ENCODE measurements around the gene ATP8B1. TPM values are rescaled to one million over a fixed set of nuclear protein-coding genes. Genes with fewer than 3 reads are reported as not detected.

The ATP8B1 gene
- total and polyA plus RNA-seq, 2 of the 8 experiments (the other 6 are each of a cell fraction or from before 2014, with no cell fraction given) = 1.1 to 4.6 TPM

DNA sequence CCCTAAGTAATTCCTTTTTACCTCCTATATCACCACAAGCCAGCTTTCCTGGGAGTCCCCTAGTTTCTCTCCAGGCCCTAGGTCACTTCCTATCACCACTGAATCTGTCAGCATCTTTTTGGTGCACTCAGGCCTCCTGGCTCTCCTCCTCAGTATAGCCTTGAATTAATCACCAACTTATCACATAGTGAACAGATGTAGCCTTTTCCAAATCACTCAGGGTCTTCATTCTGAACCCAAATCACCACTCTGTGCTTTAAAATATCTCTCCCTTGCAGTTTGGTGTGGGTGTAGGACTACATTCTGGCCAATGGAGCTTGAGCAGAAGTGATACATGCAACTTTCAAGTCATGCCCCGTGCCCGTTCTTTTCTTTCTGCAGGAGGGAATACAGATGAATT is 29.6 kb upstream of the ATP8B1 start (continued):
- TF ChIP-seq, protein P1, sequence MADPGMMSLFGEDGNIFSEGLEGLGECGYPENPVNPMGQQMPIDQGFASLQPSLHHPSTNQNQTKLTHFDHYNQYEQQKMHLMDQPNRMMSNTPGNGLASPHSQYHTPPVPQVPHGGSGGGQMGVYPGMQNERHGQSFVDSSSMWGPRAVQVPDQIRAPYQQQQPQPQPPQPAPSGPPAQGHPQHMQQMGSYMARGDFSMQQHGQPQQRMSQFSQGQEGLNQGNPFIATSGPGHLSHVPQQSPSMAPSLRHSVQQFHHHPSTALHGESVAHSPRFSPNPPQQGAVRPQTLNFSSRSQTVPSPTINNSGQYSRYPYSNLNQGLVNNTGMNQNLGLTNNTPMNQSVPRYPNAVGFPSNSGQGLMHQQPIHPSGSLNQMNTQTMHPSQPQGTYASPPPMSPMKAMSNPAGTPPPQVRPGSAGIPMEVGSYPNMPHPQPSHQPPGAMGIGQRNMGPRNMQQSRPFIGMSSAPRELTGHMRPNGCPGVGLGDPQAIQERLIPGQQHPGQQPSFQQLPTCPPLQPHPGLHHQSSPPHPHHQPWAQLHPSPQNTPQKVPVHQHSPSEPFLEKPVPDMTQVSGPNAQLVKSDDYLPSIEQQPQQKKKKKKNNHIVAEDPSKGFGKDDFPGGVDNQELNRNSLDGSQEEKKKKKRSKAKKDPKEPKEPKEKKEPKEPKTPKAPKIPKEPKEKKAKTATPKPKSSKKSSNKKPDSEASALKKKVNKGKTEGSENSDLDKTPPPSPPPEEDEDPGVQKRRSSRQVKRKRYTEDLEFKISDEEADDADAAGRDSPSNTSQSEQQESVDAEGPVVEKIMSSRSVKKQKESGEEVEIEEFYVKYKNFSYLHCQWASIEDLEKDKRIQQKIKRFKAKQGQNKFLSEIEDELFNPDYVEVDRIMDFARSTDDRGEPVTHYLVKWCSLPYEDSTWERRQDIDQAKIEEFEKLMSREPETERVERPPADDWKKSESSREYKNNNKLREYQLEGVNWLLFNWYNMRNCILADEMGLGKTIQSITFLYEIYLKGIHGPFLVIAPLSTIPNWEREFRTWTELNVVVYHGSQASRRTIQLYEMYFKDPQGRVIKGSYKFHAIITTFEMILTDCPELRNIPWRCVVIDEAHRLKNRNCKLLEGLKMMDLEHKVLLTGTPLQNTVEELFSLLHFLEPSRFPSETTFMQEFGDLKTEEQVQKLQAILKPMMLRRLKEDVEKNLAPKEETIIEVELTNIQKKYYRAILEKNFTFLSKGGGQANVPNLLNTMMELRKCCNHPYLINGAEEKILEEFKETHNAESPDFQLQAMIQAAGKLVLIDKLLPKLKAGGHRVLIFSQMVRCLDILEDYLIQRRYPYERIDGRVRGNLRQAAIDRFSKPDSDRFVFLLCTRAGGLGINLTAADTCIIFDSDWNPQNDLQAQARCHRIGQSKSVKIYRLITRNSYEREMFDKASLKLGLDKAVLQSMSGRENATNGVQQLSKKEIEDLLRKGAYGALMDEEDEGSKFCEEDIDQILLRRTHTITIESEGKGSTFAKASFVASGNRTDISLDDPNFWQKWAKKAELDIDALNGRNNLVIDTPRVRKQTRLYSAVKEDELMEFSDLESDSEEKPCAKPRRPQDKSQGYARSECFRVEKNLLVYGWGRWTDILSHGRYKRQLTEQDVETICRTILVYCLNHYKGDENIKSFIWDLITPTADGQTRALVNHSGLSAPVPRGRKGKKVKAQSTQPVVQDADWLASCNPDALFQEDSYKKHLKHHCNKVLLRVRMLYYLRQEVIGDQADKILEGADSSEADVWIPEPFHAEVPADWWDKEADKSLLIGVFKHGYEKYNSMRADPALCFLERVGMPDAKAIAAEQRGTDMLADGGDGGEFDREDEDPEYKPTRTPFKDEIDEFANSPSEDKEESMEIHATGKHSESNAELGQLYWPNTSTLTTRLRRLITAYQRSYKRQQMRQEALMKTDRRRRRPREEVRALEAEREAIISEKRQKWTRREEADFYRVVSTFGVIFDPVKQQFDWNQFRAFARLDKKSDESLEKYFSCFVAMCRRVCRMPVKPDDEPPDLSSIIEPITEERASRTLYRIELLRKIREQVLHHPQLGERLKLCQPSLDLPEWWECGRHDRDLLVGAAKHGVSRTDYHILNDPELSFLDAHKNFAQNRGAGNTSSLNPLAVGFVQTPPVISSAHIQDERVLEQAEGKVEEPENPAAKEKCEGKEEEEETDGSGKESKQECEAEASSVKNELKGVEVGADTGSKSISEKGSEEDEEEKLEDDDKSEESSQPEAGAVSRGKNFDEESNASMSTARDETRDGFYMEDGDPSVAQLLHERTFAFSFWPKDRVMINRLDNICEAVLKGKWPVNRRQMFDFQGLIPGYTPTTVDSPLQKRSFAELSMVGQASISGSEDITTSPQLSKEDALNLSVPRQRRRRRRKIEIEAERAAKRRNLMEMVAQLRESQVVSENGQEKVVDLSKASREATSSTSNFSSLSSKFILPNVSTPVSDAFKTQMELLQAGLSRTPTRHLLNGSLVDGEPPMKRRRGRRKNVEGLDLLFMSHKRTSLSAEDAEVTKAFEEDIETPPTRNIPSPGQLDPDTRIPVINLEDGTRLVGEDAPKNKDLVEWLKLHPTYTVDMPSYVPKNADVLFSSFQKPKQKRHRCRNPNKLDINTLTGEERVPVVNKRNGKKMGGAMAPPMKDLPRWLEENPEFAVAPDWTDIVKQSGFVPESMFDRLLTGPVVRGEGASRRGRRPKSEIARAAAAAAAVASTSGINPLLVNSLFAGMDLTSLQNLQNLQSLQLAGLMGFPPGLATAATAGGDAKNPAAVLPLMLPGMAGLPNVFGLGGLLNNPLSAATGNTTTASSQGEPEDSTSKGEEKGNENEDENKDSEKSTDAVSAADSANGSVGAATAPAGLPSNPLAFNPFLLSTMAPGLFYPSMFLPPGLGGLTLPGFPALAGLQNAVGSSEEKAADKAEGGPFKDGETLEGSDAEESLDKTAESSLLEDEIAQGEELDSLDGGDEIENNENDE (IDR thresholded peaks at IDR 0.05; ENCODE audit: insufficient replicate concordance, low read length) = no peak
- TF ChIP-seq ZNF274 (IDR thresholded peaks at IDR 0.05; ENCODE audit: borderline replicate concordance, extremely low read depth, low read length) = no peak
- no peak for TF ChIP-seq JUN (IDR thresholded peaks at IDR 0.05; ENCODE audit: low read depth, low read length)
- no peak for TF ChIP-seq TEAD4 (IDR thresholded peaks at IDR 0.05; ENCODE audit: low read depth, low read length)
- no peak for TF ChIP-seq POU5F1 (IDR thresholded peaks at IDR 0.05; ENCODE audit: low read depth, low read length)
- no peak for TF ChIP-seq CREB1 (IDR thresholded peaks at IDR 0.05)
- no peak for TF ChIP-seq BCL11A (IDR thresholded peaks at IDR 0.05; ENCODE audit: low read depth in 2 of 2, low read length in 2 of 2)
- no peak for TF ChIP-seq RNF2 (IDR thresholded peaks at IDR 0.05; ENCODE audit: borderline replicate concordance, low read depth, low read length, missing control alignments, poor library complexity, severe bottlenecking)
- TF ChIP-seq POLR2AphosphoS5 (IDR thresholded peaks at IDR 0.05; ENCODE audit: low read depth, low read length) = no peak
- TF ChIP-seq PHF8 (conservative IDR thresholded peaks at IDR 0.05; ENCODE audit: low read depth, low read length) = no peak
- TF ChIP-seq SUZ12 (IDR thresholded peaks at IDR 0.05; ENCODE audit: low read length) = no peak
- no peak for TF ChIP-seq SRF (IDR thresholded peaks at IDR 0.05; ENCODE audit: low read depth, low read length)

Data from H1 (cell line).